GM12874 (cell line): ENCODE results near the gene PEX10.

Source experiments
- CTCF ChIP-seq: IDR thresholded peaks from 2 replicates; pipeline ENCODE4 v1.5.1; 2011; ENCODE audit warnings: low read depth, mild to moderate bottlenecking, control low read depth, low read length, moderate library complexity; ENCODE audit not compliant: insufficient read depth

Gene PEX10

GRCh38 chr1:2402420-2402819, 9.9 kb downstream of the PEX10 start:
- no peak for TF ChIP-seq CTCF

- no peak for TF ChIP-seq CTCF
Measured at GRCh38 chr1:2400950-2401649, 11.3 kb downstream of the PEX10 start.

GRCh38 chr1:2400576-2400909, 11.8 kb downstream of the PEX10 start:
- no peak for TF ChIP-seq CTCF

- no peak for TF ChIP-seq CTCF
Measured at GRCh38 chr1:2399890-2400575, 12.3 kb downstream of the PEX10 start.

- TF ChIP-seq CTCF: no peak
Measured at GRCh38 chr1:2398871-2399270, 13.5 kb downstream of the PEX10 start.

- no peak for TF ChIP-seq CTCF
Measured at GRCh38 chr1:2397007-2397679, 15.2 kb downstream of the PEX10 start.

- TF ChIP-seq CTCF: no peak
Measured at GRCh38 chr1:2396476-2396875, 15.9 kb downstream of the PEX10 start.
